T-cell (primary cell): Measurements from ENCODE around the gene ITPR1. TPM values are rescaled to one million over a fixed set of nuclear protein-coding genes. Genes with fewer than 3 reads are reported as not detected.

ENCODE experiments used
- ATAC-seq, 4 experiments: fragments of 200-7000 bp in 3 of 4; fragments of 150-1000 bp in 1 of 4; cut with Tn5 transposase; replicated peaks in 1 of 4; 1 replicate in 3 of 4; 2 replicates in 1 of 4; pipeline ENCODE4 v1.10.0; 2021; ENCODE audit warnings: moderate library complexity in 3 of 4, mild to moderate bottlenecking in 2 of 4, moderate number of reproducible peaks in 1 of 4
- CTCF ChIA-PET, 2 donors: fragments of 300-600 bp; sonication (Branson Sonifier 250); formaldehyde crosslinking; loops; one replicate each; lab custom pipeline; 2022; ENCODE audit warnings: antibody characterized with exemption in 2 of 2; lab: Charles Lee
- POLR2A ChIA-PET, 2 donors: fragments of 300-600 bp; sonication (Branson Sonifier 250); formaldehyde crosslinking; loops; one replicate each; lab custom pipeline; 2022; ENCODE audit warnings: antibody characterized with exemption in 2 of 2; lab: Charles Lee
- DNase-seq, 35 experiments: peaks; one replicate each; pipeline versions ENCODE4 v3.0.0 to v3.0.0-alpha.2; 2013 to 2023
- H3K27ac ChIP-seq: one replicate; pipeline ENCODE4 v1.5.1; 2013; ENCODE audit warnings: low read length
- H3K27me3 ChIP-seq, 2 experiments: replicated peaks in 1 of 2; 1 replicate in 1 of 2; 2 replicates in 1 of 2; pipeline versions ENCODE4 v1.6.1 to v1.7.0; 2013; ENCODE audit warnings: low read length in 1 of 2, mixed read lengths in 1 of 2; ENCODE audit not compliant: control insufficient read depth in 2 of 2, insufficient read depth in 2 of 2; ENCODE audit errors: extremely low read depth in 1 of 2
- H3K36me3 ChIP-seq, 2 donors: 1 replicate in 1 of 2; 2 replicates in 1 of 2; pipeline versions ENCODE4 v1.6.1 to v1.7.0; 2013; ENCODE audit warnings: low read length in 1 of 2; ENCODE audit not compliant: control insufficient read depth in 2 of 2, insufficient read depth in 1 of 2; ENCODE audit errors: extremely low read depth in 1 of 2
- H3K4me1 ChIP-seq, 2 experiments: 1 replicate in 1 of 2; 2 replicates in 1 of 2; pipeline versions ENCODE4 v1.6.1 to v1.7.0; 2013; ENCODE audit warnings: low read length in 2 of 2, mixed read lengths in 1 of 2; ENCODE audit not compliant: insufficient read depth in 2 of 2, control insufficient read depth in 1 of 2; ENCODE audit errors: extremely low read depth in 1 of 2
- H3K4me3 ChIP-seq, 2 donors: 1 replicate in 1 of 2; 2 replicates in 1 of 2; pipeline versions ENCODE4 v1.5.1 to v1.7.0; 2013; ENCODE audit warnings: mild to moderate bottlenecking in 2 of 2, low read length in 1 of 2, moderate library complexity in 1 of 2; ENCODE audit not compliant: control insufficient read depth in 1 of 2; ENCODE audit errors: extremely low read depth in 1 of 2
- H3K9me3 ChIP-seq: 2 replicates; pipeline ENCODE4 v1.7.0; 2013
- H3K27ac Mint-ChIP-seq, 2 donors: one replicate each; pipeline ENCODE4 v1.8.0; 2020 to 2021; ENCODE audit warnings: mild to moderate bottlenecking in 2 of 2, mixed read lengths in 2 of 2
- H3K27me3 Mint-ChIP-seq, 2 donors: one replicate each; pipeline ENCODE4 v1.8.0; 2021 to 2022; ENCODE audit warnings: mixed read lengths in 2 of 2
- H3K36me3 Mint-ChIP-seq: one replicate; pipeline ENCODE4 v1.8.0; 2021; ENCODE audit warnings: mixed read lengths
- H3K4me1 Mint-ChIP-seq, 3 donors: one replicate each; pipeline ENCODE4 v1.8.0; 2020 to 2022; ENCODE audit warnings: mixed read lengths in 3 of 3, mild to moderate bottlenecking in 1 of 3
- H3K4me3 Mint-ChIP-seq, 3 donors: one replicate each; pipeline ENCODE4 v1.8.0; 2020 to 2022; ENCODE audit warnings: mild to moderate bottlenecking in 3 of 3, mixed read lengths in 3 of 3, moderate library complexity in 3 of 3
- H3K9me3 Mint-ChIP-seq, 3 donors: one replicate each; pipeline ENCODE4 v1.8.0; 2020 to 2022; ENCODE audit warnings: mixed read lengths in 3 of 3
- WGBS: methylation state at CpG from one replicate; pipeline ENCODE4 v1.1.5; 2013; ENCODE audit warnings: missing lambda C conversion rate; ENCODE audit not compliant: insufficient coverage; 5-methylcytosine and 5-hydroxymethylcytosine counted together
- total RNA-seq, 35 experiments: library from RNA in 6 of 35; stranded (reverse) in 6 of 35; fragments of 120-200 nt in 1 of 35; gene quantifications; one replicate each; pipeline versions ENCODE4 v1.2.1 to v1.2.4 and lab custom pipeline; 2013 to 2026

The ITPR1 gene
- total RNA-seq, 5 donors from 2014 or later (not counting 1 experiment from before 2014, with no cell fraction given): 53.8 to 105 (median 73.1) TPM

- ChIA-PET CTCF (interaction anchor here in 1 of 2 donors (0.9 kb wide), 1 partner anchor 17 kb away, joined by 4 read pairs; the partner anchor contains the start of gene ITPR1), POLR2A (interaction anchor here (0.6 to 1.0 kb wide), 3 partner anchors 9 to 332 kb away, joined by 3 read pairs; no protein-coding TSS in a partner anchor)
- ATAC-seq (no peak), DNase-seq (no peak)
- Mint-ChIP-seq H3K27ac (no peak overlapping the region), H3K9me3 (no peaks in the 10 kb centered on the region), H3K36me3 (peaks cover 28% of the 10 kb centered on the region), H3K4me3 (no peak overlapping the region), H3K27me3 (no peaks in the 10 kb centered on the region), H3K4me1 (peaks cover 49 to 59% (median 49%) of the 10 kb centered on the region in 3 donors)
- WGBS: 100% methylated on average over 3 of the region's 5 CpGs
- Histone ChIP-seq H3K4me3 (no peak overlapping the region), H3K36me3 (no peaks in the 10 kb centered on the region), H3K27ac (no peak overlapping the region), H3K9me3 (no peaks in the 10 kb centered on the region), H3K27me3 (no peaks in the 10 kb centered on the region), H3K4me1 (peaks cover 5 to 13% of the 10 kb centered on the region in 2 experiments)
Observed at GRCh38 chr3:4509983-4510755, 17.0 kb downstream of the ITPR1 start.

- DNase-seq (no peak), ATAC-seq (no peak)
- no peaks in the 10 kb centered on the region for H3K36me3 ChIP-seq
- CTCF ChIA-PET: no interaction called here
- Mint-ChIP-seq H3K36me3 (peaks cover 28% of the 10 kb centered on the region), H3K27ac (peak overlapping the region in 1 of 2 donors; percentile 40), H3K4me3 (no peak overlapping the region), H3K9me3 (no peaks in the 10 kb centered on the region), H3K4me1 (peaks cover 38 to 52% (median 40%) of the 10 kb centered on the region in 3 donors), H3K27me3 (no peaks in the 10 kb centered on the region)
- peaks cover 0 to 7% of the 10 kb centered on the region in 2 experiments for H3K4me1 ChIP-seq
- 88% methylated on average over 1 of the region's 7 CpGs for WGBS
- no peaks in the 10 kb centered on the region for H3K27me3 ChIP-seq
- no peak overlapping the region for H3K27ac ChIP-seq
- no peaks in the 10 kb centered on the region for H3K9me3 ChIP-seq
- no peak overlapping the region for H3K4me3 ChIP-seq
- POLR2A ChIA-PET: no interaction called here
Observed at GRCh38 chr3:4511491-4512262, 18.5 kb downstream of the ITPR1 start.

- Histone ChIP-seq H3K36me3 (peaks cover 0 to 4% of the 10 kb centered on the region in 2 donors), H3K27me3 (no peaks in the 10 kb centered on the region), H3K9me3 (no peaks in the 10 kb centered on the region), H3K4me1 (peaks cover 8 to 10% of the 10 kb centered on the region in 2 experiments), H3K4me3 (no peak overlapping the region), H3K27ac (no peak overlapping the region)
- CTCF ChIA-PET: interaction anchor here in 1 of 2 donors (0.5 to 0.8 kb wide), 2 partner anchors 20 to 126 kb away, joined by 3 to 6 read pairs; partner anchors contain the start of gene ITPR1
- POLR2A ChIA-PET: interaction anchor here (0.9 to 1.5 kb wide), 2 partner anchors 19 to 20 kb away, joined by 3 to 4 read pairs; partner anchors contain the start of gene ITPR1 (in 2 of the 2)
- no peak overlapping the region for H3K27ac Mint-ChIP-seq
- ATAC-seq (peak in 2 of 4 experiments; percentile 44 to 69), DNase-seq (peak in 1 of 35 experiments; percentile 4)
- WGBS: 89% methylated on average over 4 of the region's 15 CpGs
- no peak overlapping the region for H3K4me3 Mint-ChIP-seq
- H3K9me3 Mint-ChIP-seq: no peaks in the 10 kb centered on the region
- H3K4me1 Mint-ChIP-seq: peaks cover 39 to 54% (median 52%) of the 10 kb centered on the region in 3 donors
- peaks cover 26% of the 10 kb centered on the region for H3K36me3 Mint-ChIP-seq
- no peaks in the 10 kb centered on the region for H3K27me3 Mint-ChIP-seq
Observed at GRCh38 chr3:4512895-4513616, 19.9 kb downstream of the ITPR1 start.

GRCh38 chr3:4514321-4514720, 21.2 kb downstream of the ITPR1 start:
- peaks cover 48 to 65% (median 55%) of the 10 kb centered on the region in 3 donors for H3K4me1 Mint-ChIP-seq
- Histone ChIP-seq H3K4me1 (peaks cover 15 to 22% of the 10 kb centered on the region in 2 experiments), H3K36me3 (peaks cover 0 to 4% of the 10 kb centered on the region in 2 donors), H3K9me3 (no peaks in the 10 kb centered on the region), H3K27ac (no peak overlapping the region), H3K27me3 (no peaks in the 10 kb centered on the region), H3K4me3 (no peak overlapping the region)
- ChIA-PET CTCF (no interaction called here), POLR2A (interaction anchor here in 1 of 2 donors (1.4 kb wide), 1 partner anchor 20 kb away, joined by 3 read pairs; no protein-coding TSS in a partner anchor)
- H3K9me3 Mint-ChIP-seq: no peaks in the 10 kb centered on the region
- no peak overlapping the region for H3K4me3 Mint-ChIP-seq
- ATAC-seq: no peak
- H3K36me3 Mint-ChIP-seq: peaks cover 19% of the 10 kb centered on the region
- no peak overlapping the region for H3K27ac Mint-ChIP-seq
- WGBS: 75% methylated on average over 4 of the region's 5 CpGs
- DNase-seq: no peak
- no peaks in the 10 kb centered on the region for H3K27me3 Mint-ChIP-seq

GRCh38 chr3:4514916-4515315, 21.8 kb downstream of the ITPR1 start:
- H3K9me3 ChIP-seq: no peaks in the 10 kb centered on the region
- H3K27me3 Mint-ChIP-seq: no peaks in the 10 kb centered on the region
- ATAC-seq: no peak
- H3K36me3 ChIP-seq: peaks cover 0 to 4% of the 10 kb centered on the region in 2 donors
- WGBS: no CpG with 5 or more reads among the region's 1 CpG
- ChIA-PET POLR2A (interaction anchor here in 1 of 2 donors (1.4 kb wide), 1 partner anchor 20 kb away, joined by 3 read pairs; no protein-coding TSS in a partner anchor), CTCF (interaction anchor here (0.5 to 1.8 kb wide), 3 partner anchors 119 to 128 kb away, joined by 3 to 4 read pairs (median 4); no protein-coding TSS in a partner anchor)
- no peaks in the 10 kb centered on the region for H3K9me3 Mint-ChIP-seq
- H3K27ac Mint-ChIP-seq: peak overlapping the region; percentile 68 to 71
- H3K27ac ChIP-seq: no peak overlapping the region
- no peaks in the 10 kb centered on the region for H3K27me3 ChIP-seq
- no peak overlapping the region for H3K4me3 ChIP-seq
- H3K4me1 Mint-ChIP-seq: peaks cover 52 to 65% (median 57%) of the 10 kb centered on the region in 3 donors
- no peak overlapping the region for H3K4me3 Mint-ChIP-seq
- no peak for DNase-seq
- H3K36me3 Mint-ChIP-seq: peaks cover 14% of the 10 kb centered on the region
- H3K4me1 ChIP-seq: peaks cover 15 to 26% of the 10 kb centered on the region in 2 experiments
